B cell (primary cell): Measurements from ENCODE around the gene GATA5. TPM values are rescaled to one million over a fixed set of nuclear protein-coding genes. Genes with fewer than 3 reads are reported as not detected.

Experiments used
- ATAC-seq: fragments of 200-7000 bp; cut with Tn5 transposase; one replicate; pipeline ENCODE4 v1.10.0; 2021; ENCODE audit warnings: low read depth, mild to moderate bottlenecking, moderate number of reproducible peaks, moderate library complexity
- CTCF ChIA-PET: fragments of 350-600 bp; sonication (Branson Sonifier 250); formaldehyde crosslinking; loops from one replicate; lab custom pipeline; 2021; ENCODE audit warnings: antibody characterized with exemption, inconsistent platforms; lab: Charles Lee
- POLR2A ChIA-PET: fragments of 350-600 bp; sonication (Branson Sonifier 250); formaldehyde crosslinking; loops from one replicate; lab custom pipeline; 2021; ENCODE audit warnings: antibody characterized with exemption; lab: Charles Lee
- DNase-seq: peaks from one replicate; pipeline ENCODE4 v3.0.0; 2013
- H2AFZ ChIP-seq: 2 replicates; pipeline ENCODE4 v1.6.1; 2012; ENCODE audit warnings: mild to moderate bottlenecking, low read depth, low read length; ENCODE audit not compliant: insufficient read depth, poor library complexity, severe bottlenecking
- H3K27ac ChIP-seq, 2 donors: 1 replicate in 1 of 2; 2 replicates in 1 of 2; pipeline ENCODE4 v1.5.1; 2012 to 2013; ENCODE audit warnings: low read length in 2 of 2, mild to moderate bottlenecking in 2 of 2, moderate library complexity in 1 of 2
- H3K27me3 ChIP-seq, 4 experiments: fragments of 200-600 bp in 1 of 4; sonication (generic) in 1 of 4; replicated peaks in 1 of 4; 1 replicate in 2 of 4; 2 replicates in 2 of 4; pipeline versions ENCODE4 v1.6.1 to v1.7.0; 2013 to 2016; ENCODE audit warnings: low read length in 3 of 4, mild to moderate bottlenecking in 2 of 4, mixed read lengths in 1 of 4, moderate library complexity in 1 of 4; ENCODE audit not compliant: insufficient read depth in 4 of 4, control insufficient read depth in 3 of 4; ENCODE audit errors: control extremely low read depth in 1 of 4
- H3K36me3 ChIP-seq, 2 experiments: replicated peaks in 1 of 2; 1 replicate in 1 of 2; 2 replicates in 1 of 2; pipeline versions ENCODE4 v1.6.1 to v1.7.1; 2013; ENCODE audit warnings: low read length in 1 of 2; ENCODE audit not compliant: insufficient read depth in 2 of 2, control insufficient read depth in 1 of 2; ENCODE audit errors: control extremely low read depth in 1 of 2, extremely low read depth in 1 of 2
- H3K4me1 ChIP-seq, 2 donors: fragments of 200-600 bp in 1 of 2; sonication (generic) in 1 of 2; 1 replicate in 1 of 2; 2 replicates in 1 of 2; pipeline versions ENCODE4 v1.5.1 to v1.6.1; 2013 to 2017; ENCODE audit warnings: low read length in 2 of 2; ENCODE audit not compliant: control insufficient read depth in 2 of 2, insufficient read depth in 2 of 2
- H3K4me2 ChIP-seq: replicated peaks from 2 replicates; pipeline ENCODE3; 2012; ENCODE audit warnings: mild to moderate bottlenecking, low read depth, low read length; ENCODE audit not compliant: poor library complexity, severe bottlenecking
- H3K4me3 ChIP-seq, 5 experiments: fragments of 200-600 bp in 1 of 5; sonication (generic) in 1 of 5; 1 replicate in 3 of 5; 2 replicates in 2 of 5; pipeline versions ENCODE4 v1.5.1 to v1.7.0; 2011 to 2016; ENCODE audit warnings: low read length in 4 of 5, mild to moderate bottlenecking in 4 of 5, low read depth in 2 of 5, control low read depth in 1 of 5, moderate library complexity in 1 of 5; ENCODE audit not compliant: insufficient read depth in 1 of 5; ENCODE audit errors: control extremely low read depth in 1 of 5, extremely low read depth in 1 of 5
- H3K79me2 ChIP-seq: fragments of 200-600 bp; sonication (generic); one replicate; pipeline ENCODE4 v1.6.0; 2016; ENCODE audit warnings: low read length; ENCODE audit not compliant: control insufficient read depth, insufficient read depth
- H3K9ac ChIP-seq: fragments of 200-600 bp; sonication (generic); 2 replicates; pipeline ENCODE4 v1.6.1; 2017; ENCODE audit warnings: mild to moderate bottlenecking, low read length, moderate library complexity
- H3K9me3 ChIP-seq, 3 donors: one replicate each; pipeline versions ENCODE4 v1.6.1 to v1.7.1; 2013; ENCODE audit warnings: low read length in 2 of 3; ENCODE audit not compliant: control insufficient read depth in 2 of 3, insufficient read depth in 1 of 3; ENCODE audit errors: control extremely low read depth in 1 of 3
- H4K20me1 ChIP-seq: 2 replicates; pipeline ENCODE4 v1.6.0; 2012; ENCODE audit warnings: mild to moderate bottlenecking, low read length; ENCODE audit not compliant: insufficient read depth, control insufficient read depth, poor library complexity, severe bottlenecking
- H3K27ac Mint-ChIP-seq: one replicate; pipeline ENCODE4 v1.8.0; 2021; ENCODE audit warnings: mixed read lengths
- H3K27me3 Mint-ChIP-seq: one replicate; pipeline ENCODE4 v1.8.0; 2021; ENCODE audit warnings: mixed read lengths
- H3K4me1 Mint-ChIP-seq: one replicate; pipeline ENCODE4 v1.8.0; 2021; ENCODE audit warnings: mixed read lengths
- H3K4me3 Mint-ChIP-seq: one replicate; pipeline ENCODE4 v1.8.0; 2021; ENCODE audit warnings: mixed read lengths
- H3K9me3 Mint-ChIP-seq: one replicate; pipeline ENCODE4 v1.8.0; 2022; ENCODE audit warnings: mixed read lengths; ENCODE audit not compliant: insufficient read depth
- EZH2 ChIP-seq: IDR thresholded peaks from 2 replicates; pipeline ENCODE4 v1.6.1; 2012; ENCODE audit warnings: borderline replicate concordance, low read depth, mild to moderate bottlenecking, moderate library complexity, low read length; ENCODE audit not compliant: insufficient read depth, poor library complexity, severe bottlenecking
- WGBS: methylation state at CpG from one replicate; pipeline ENCODE4 v1.1.5; 2013; ENCODE audit warnings: missing lambda C conversion rate; ENCODE audit not compliant: insufficient coverage; 5-methylcytosine and 5-hydroxymethylcytosine counted together
- intact Hi-C: fragments of 100-400 bp; cut with micrococcal nuclease; formaldehyde crosslinking; loops from one replicate; pipeline ENCODE4 v1.10.0; 2022
- polyA plus RNA-seq: library from polyadenylated mRNA; depleted of rRNA; stranded (reverse); fragments of >200 nt; gene quantifications from 2 replicates; pipeline ENCODE4 v1.2.3, GENCODE V29; 2012
- total RNA-seq, 2 donors: library from RNA; stranded (reverse); fragments of 120-200 nt in 1 of 2; gene quantifications; 1 replicate in 1 of 2; 2 replicates in 1 of 2; pipeline versions ENCODE4 v1.2.3 to v1.2.4, GENCODE V29; 2013 to 2022
- TF ChIP-seq, protein P1 (sequence below): fragments of 200-600 bp; IDR thresholded peaks from one replicate; pipeline ENCODE4 v1.8.0; 2022; ENCODE audit warnings: antibody characterized with exemption, mild to moderate bottlenecking

The GATA5 gene
- total and polyA plus RNA-seq, 2 donors (not counting 1 experiment from before 2014, with no cell fraction given), result not detected

DNA sequence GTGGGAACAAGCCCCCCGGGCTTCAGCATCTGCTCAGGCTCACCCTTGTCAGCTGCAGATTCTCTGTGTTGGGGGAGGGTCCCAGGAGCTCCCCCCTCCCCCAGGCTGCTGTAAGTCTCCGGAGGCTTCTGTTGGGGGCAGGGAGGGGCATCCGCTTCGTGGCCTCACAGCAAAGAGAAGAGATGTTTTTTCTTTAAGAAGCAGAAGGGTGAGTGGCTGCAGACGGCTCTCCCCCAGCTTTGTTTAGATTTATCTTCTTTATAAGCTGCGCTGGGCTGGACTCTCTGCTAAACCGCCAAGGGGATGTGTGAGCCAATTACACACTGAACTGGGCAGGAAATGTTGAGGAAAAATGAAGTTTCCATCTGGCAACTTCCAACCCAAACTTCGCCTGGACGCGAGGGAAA, 48.7 kb upstream of the GATA5 start:
- no peak overlapping the region for H3K4me3 Mint-ChIP-seq

DNA sequence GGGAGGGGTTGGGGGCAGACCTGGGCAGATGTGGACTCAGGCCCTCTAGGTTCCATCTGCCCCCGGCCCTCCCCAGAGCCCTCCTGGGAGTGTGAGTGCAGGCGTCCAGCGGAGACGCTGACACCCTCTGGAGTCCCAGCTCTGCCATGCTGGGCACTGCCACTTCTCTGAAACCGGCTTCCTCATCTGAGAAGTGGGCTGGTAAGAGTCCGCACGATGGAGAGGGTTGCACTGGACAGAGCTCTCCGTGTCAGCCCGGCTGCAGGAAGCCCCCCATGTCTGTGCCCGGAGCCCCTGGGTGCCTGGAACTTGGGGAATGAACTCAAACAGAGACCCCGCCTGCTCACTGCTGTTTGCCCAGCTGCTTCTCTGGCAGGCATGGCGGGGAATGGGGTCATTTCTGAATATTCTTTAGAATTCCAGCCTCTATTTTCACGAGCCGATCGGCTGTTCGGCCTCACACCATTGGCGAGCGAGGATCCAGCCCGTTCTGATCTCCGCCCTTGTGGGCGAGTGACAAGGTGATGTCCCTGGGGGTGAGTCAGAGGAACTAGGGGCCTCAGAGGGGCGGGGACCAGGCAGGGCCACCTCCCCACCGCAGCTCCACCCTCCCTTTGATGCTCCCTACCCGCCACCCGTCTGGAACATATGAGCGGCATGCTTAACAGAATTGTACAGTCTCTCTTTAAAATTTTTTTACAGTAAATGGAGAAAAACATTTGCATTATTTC, 47.8 kb upstream of the GATA5 start:
- intact Hi-C loops, result no loop called here
- H3K27ac Mint-ChIP-seq, result no peak overlapping the region

More for the DNA sequence above, 48.7 kb upstream of the GATA5 start:
- H3K27ac Mint-ChIP-seq, result no peak overlapping the region
- DNase-seq (no peak), ATAC-seq (no peak)
- no peak overlapping the region for H3K9ac ChIP-seq
- no peak overlapping the region for H3K4me3 ChIP-seq
- TF ChIP-seq EZH2, result no peak
- TF ChIP-seq, protein P1, sequence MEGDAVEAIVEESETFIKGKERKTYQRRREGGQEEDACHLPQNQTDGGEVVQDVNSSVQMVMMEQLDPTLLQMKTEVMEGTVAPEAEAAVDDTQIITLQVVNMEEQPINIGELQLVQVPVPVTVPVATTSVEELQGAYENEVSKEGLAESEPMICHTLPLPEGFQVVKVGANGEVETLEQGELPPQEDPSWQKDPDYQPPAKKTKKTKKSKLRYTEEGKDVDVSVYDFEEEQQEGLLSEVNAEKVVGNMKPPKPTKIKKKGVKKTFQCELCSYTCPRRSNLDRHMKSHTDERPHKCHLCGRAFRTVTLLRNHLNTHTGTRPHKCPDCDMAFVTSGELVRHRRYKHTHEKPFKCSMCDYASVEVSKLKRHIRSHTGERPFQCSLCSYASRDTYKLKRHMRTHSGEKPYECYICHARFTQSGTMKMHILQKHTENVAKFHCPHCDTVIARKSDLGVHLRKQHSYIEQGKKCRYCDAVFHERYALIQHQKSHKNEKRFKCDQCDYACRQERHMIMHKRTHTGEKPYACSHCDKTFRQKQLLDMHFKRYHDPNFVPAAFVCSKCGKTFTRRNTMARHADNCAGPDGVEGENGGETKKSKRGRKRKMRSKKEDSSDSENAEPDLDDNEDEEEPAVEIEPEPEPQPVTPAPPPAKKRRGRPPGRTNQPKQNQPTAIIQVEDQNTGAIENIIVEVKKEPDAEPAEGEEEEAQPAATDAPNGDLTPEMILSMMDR, result no peak
- no peaks in the 10 kb centered on the region for H3K79me2 ChIP-seq
- H4K20me1 ChIP-seq, result no peaks in the 10 kb centered on the region
- peaks cover 0 to 4% of the 10 kb centered on the region in 2 donors for H3K4me1 ChIP-seq
- POLR2A ChIA-PET, result no interaction called here
- WGBS, result 26% methylated on average over 8 of the region's 10 CpGs
- no peak overlapping the region for H2AFZ ChIP-seq
- H3K27me3 ChIP-seq, result peaks cover 0 to 34% (median 4%) of the 10 kb centered on the region in 4 experiments
- H3K4me1 Mint-ChIP-seq, result peaks cover 5% of the 10 kb centered on the region
- CTCF ChIA-PET, result no interaction called here
- no peak overlapping the region for H3K4me2 ChIP-seq
- peaks cover 0 to 6% (median 0%) of the 10 kb centered on the region in 3 donors for H3K9me3 ChIP-seq
- H3K27ac ChIP-seq, result no peak overlapping the region
- H3K36me3 ChIP-seq, result no peaks in the 10 kb centered on the region
- intact Hi-C loops, result no loop called here
- peaks cover 11% of the 10 kb centered on the region for H3K27me3 Mint-ChIP-seq
- H3K9me3 Mint-ChIP-seq, result no peaks in the 10 kb centered on the region

More for the DNA sequence above, 47.8 kb upstream of the GATA5 start:
- DNase-seq (peak; percentile 45), ATAC-seq (peak; percentile 91)
- H3K9ac ChIP-seq, result no peak overlapping the region
- Mint-ChIP-seq H3K9me3 (no peaks in the 10 kb centered on the region), H3K4me3 (no peak overlapping the region), H3K4me1 (peaks cover 5% of the 10 kb centered on the region), H3K27me3 (peaks cover 11% of the 10 kb centered on the region)
- 79% methylated on average over 21 of the region's 26 CpGs for WGBS
- ChIA-PET CTCF (no interaction called here), POLR2A (no interaction called here)
- H3K4me3 ChIP-seq, result no peak overlapping the region
- no peak overlapping the region for H2AFZ ChIP-seq
- H3K27ac ChIP-seq, result no peak overlapping the region
- TF ChIP-seq, protein P1, result no peak
- no peak for TF ChIP-seq EZH2
- peaks cover 0 to 6% (median 0%) of the 10 kb centered on the region in 3 donors for H3K9me3 ChIP-seq
- H3K4me2 ChIP-seq, result no peak overlapping the region
- no peaks in the 10 kb centered on the region for H3K36me3 ChIP-seq
- no peaks in the 10 kb centered on the region for H3K79me2 ChIP-seq
- H3K27me3 ChIP-seq, result peaks cover 0 to 34% (median 4%) of the 10 kb centered on the region in 4 experiments
- H3K4me1 ChIP-seq, result peaks cover 0 to 4% of the 10 kb centered on the region in 2 donors
- H4K20me1 ChIP-seq, result no peaks in the 10 kb centered on the region
